Measurements from ENCODE around the gene AQP11.

DNA sequence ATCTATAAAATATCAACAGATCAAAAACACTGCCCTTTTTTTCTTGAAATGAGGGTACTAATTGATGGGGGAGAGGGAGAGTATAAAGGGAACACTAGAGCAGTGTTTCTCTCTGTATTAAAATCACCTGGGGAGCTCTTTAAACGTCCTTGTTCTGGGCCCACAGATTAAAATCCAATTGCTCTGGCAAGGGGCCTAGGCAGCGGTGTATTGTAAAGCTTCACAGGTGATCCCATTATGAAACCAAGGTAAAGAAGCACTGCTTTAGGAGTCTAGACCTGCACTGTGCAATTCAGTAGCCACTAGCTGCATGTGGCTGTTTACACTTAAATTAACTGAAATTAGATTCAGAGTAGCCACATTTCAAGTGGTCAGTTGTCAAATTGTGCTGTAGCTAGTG is 3.0 kb downstream of the AQP11 start:
- TF ChIP-seq POLR2AphosphoS5 (IDR thresholded peaks at IDR 0.05; ENCODE audit: low read depth, low read length) (no peak), POLR2A (IDR thresholded peaks at IDR 0.05; ENCODE audit: low read depth, low read length) (no peak), POU2F2 (IDR thresholded peaks at IDR 0.05; ENCODE audit: low read depth, low read length) (no peak), SPI1 (IDR thresholded peaks at IDR 0.05; ENCODE audit: low read depth, low read length) (no peak)

Data from GM12891 (cell line).